Measurements from ENCODE around the gene MKNK2. TPM values are rescaled to one million over a fixed set of nuclear protein-coding genes. Genes with fewer than 3 reads are reported as not detected.

MKNK2 gene
- total and polyA plus RNA-seq, 2 donors (not counting 3 experiments of a cell fraction or from before 2014, with no cell fraction given), result 65.1 to 86.1 TPM

DNA sequence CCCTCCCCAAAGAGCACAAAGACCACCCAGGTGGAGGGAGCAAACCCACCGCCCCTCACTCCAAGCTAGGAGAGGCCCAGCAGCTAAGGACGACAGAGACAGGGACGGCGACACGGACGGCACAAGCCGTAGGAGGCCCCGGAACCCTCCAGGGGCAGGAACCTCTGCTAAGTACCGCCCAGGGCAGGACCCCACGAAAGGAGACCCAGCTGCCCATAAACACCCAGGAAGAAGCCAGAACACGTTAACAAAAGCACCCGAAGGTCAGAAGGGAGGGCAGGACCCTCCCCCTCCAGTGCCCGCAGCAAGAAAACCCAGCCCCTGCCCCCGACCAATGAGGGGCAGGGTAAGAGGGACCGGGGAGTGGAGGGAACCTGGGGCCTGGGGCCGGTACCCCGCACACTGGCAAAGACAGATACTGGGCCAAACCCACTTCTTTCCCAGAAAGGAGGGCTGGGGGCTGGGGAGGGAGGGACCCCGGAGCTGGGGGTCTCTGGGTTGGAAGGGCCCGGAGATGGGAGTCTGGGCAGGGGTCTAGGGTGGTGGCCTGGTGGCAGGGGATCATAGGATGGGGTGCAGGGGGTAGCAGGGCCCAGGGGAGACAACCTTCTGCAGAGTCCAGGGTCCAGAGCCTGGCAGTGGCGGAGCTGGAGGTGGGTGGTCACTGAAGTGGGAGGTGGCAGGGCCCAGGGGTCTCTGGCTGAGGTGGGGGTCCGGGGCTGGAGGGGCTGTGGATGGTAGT lies 37.9 kb downstream of the MKNK2 start:
- ChIA-PET CTCF (interaction anchor here (1.1 kb wide), 1 partner anchor 84 kb away, joined by 6 read pairs; no protein-coding TSS in a partner anchor), POLR2A (no interaction called here)
- Histone ChIP-seq H3K4me3 (replicated peaks in 1 of 3; ENCODE audit: insufficient read depth in 1 of 3, low read depth in 1 of 3, low read length in 3 of 3) (no peak overlapping the region), H3K4me1 (ENCODE audit: control insufficient read depth, extremely low read depth, insufficient read depth, low read length) (no peaks in the 10 kb centered on the region), H4K20me1 (replicated peaks; ENCODE audit: control insufficient read depth, extremely low read depth, insufficient read depth, low read length) (no peaks in the 10 kb centered on the region), H3K36me3 (ENCODE audit: control insufficient read depth in 2 of 2, extremely low read depth in 1 of 2, insufficient read depth in 2 of 2, low read length in 2 of 2) (no peaks in the 10 kb centered on the region), H3K79me2 (ENCODE audit: control insufficient read depth, insufficient read depth, low read length) (peaks cover 12% of the 10 kb centered on the region), H3K4me2 (ENCODE audit: insufficient read depth, low read length) (no peak overlapping the region), H3K9ac (replicated peaks; ENCODE audit: extremely low read depth, insufficient read depth, low read length) (no peak overlapping the region), H2AFZ (ENCODE audit: low read depth, low read length) (no peak overlapping the region), H3K9me3 (replicated peaks; ENCODE audit: control insufficient read depth, insufficient read depth, low read length) (no peaks in the 10 kb centered on the region), H3K9me1 (replicated peaks; ENCODE audit: control insufficient read depth, extremely low read depth, insufficient read depth, low read length) (no peaks in the 10 kb centered on the region), H3K27ac (ENCODE audit: insufficient read depth, low read depth, low read length) (no peak overlapping the region), H3K27me3 (ENCODE audit: control insufficient read depth in 2 of 2, insufficient read depth in 2 of 2, low read length in 2 of 2) (no peaks in the 10 kb centered on the region)
- dilution Hi-C loops (cut with MboI; ENCODE audit: extremely low pct_ligation_motif_present, low sequenced_read_pairs) (no loop called here), intact Hi-C loops (cut with micrococcal nuclease) (no loop called here)
- no TSS peak for BruUV-seq (replicated peaks)
- no peak for FAIRE-seq
- DNase-seq (ENCODE audit: low read depth, low spot score), result no peak
- TF ChIP-seq MYC (IDR thresholded peaks at IDR 0.05; ENCODE audit: low read depth, low read length), result no peak
- no peak for TF ChIP-seq EZH2 (IDR thresholded peaks at IDR 0.05; ENCODE audit: borderline replicate concordance, low read depth, low read length, severe bottlenecking)
- TF ChIP-seq POLR2A (IDR thresholded peaks at IDR 0.05; ENCODE audit: low read depth, low read length), result no peak
- TF ChIP-seq, protein P1, sequence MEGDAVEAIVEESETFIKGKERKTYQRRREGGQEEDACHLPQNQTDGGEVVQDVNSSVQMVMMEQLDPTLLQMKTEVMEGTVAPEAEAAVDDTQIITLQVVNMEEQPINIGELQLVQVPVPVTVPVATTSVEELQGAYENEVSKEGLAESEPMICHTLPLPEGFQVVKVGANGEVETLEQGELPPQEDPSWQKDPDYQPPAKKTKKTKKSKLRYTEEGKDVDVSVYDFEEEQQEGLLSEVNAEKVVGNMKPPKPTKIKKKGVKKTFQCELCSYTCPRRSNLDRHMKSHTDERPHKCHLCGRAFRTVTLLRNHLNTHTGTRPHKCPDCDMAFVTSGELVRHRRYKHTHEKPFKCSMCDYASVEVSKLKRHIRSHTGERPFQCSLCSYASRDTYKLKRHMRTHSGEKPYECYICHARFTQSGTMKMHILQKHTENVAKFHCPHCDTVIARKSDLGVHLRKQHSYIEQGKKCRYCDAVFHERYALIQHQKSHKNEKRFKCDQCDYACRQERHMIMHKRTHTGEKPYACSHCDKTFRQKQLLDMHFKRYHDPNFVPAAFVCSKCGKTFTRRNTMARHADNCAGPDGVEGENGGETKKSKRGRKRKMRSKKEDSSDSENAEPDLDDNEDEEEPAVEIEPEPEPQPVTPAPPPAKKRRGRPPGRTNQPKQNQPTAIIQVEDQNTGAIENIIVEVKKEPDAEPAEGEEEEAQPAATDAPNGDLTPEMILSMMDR (IDR thresholded peaks at IDR 0.05; ENCODE audit: extremely low read depth in 1 of 2, insufficient read depth in 1 of 2, low read depth in 1 of 2, low read length in 2 of 2), result no peak
- no peak for TF ChIP-seq FOS (IDR thresholded peaks at IDR 0.05; ENCODE audit: borderline replicate concordance, insufficient read depth, low read length)
- TF ChIP-seq JUN (IDR thresholded peaks at IDR 0.05; ENCODE audit: borderline replicate concordance, insufficient read depth, insufficient read length, low read depth), result no peak
- TF ChIP-seq POLR2AphosphoS5 (IDR thresholded peaks at IDR 0.05; ENCODE audit: insufficient read depth, low read depth, low read length), result no peak
- TF ChIP-seq, protein P2, sequence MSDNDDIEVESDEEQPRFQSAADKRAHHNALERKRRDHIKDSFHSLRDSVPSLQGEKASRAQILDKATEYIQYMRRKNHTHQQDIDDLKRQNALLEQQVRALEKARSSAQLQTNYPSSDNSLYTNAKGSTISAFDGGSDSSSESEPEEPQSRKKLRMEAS (IDR thresholded peaks at IDR 0.05; ENCODE audit: insufficient read depth, insufficient read length), result no peak
- no peak for TF ChIP-seq GATA2 (IDR thresholded peaks at IDR 0.05; ENCODE audit: insufficient read depth, insufficient read length, low read depth, low read length)

Measured in endothelial cell of umbilical vein (primary cell).